Stimulated activated CD8-positive, alpha-beta memory T cell treated with anti-CD3 and anti-CD28 coated beads, Interleukin-12 subunit alpha, Interleukin-12 subunit beta, amount 100 ng/mL, for 1 hour (primary cell): ENCODE measurements around the gene RAB36.
A peak's percentile ranks its signal among the peaks of the same experiment; 100 is the strongest.

ENCODE experiments used
- DNase-seq: peaks from one replicate; pipeline ENCODE4 v3.0.0-alpha.2; 2020; ENCODE audit warnings: low read depth

RAB36 gene

DNA sequence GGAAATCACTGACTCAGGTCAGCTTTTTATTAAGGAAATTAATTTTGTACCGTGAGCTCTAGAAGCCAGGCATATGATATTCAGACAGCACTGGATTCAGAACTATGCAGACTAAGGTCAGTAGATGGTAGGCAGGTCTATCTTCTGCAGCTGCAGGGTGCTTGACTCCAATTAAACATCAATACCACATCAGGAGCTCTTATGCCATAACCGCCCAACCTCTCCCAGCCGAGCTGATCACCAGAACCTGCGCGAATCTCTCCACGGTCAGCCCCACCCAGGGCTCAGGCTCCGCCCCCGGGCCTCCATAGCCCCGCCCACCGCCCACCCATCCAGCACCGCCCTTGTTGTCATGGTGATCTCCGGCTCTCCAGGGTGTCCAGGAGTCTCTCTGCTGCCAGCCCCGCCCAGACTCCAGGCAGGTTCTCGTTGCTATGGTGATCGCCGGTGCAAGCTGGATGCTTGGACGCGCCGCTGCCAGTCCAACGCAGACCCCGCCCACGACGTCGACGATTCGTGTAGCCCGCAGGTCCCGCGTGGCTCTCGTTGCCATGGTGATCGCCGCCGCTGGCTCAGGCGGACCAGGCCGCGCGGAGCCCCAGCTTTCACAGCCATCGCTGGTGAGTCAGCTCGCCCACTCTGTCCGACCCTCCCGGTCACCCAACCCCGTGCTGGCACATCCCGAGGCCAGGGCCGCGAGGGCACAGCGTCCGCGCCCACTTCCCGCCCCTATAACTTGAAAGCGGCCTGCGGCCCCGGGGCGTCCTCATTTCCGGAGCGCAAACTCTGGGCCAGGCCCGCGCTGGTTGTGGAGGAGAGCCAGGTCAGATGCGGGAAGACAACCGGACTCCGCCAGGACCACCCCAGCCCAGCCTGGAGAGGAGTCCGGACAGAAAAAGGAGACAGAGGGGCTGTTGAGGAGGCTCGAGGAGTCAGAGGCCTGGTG is at the start of gene RAB36:
Gene RAB36 (plus strand): TSS at position 546 of the 946 bp plus-strand sequence. CDS start 1,140 bp downstream, outside the sequence.
- peak; percentile 76 for DNase-seq

GRCh38 chr22:23095733-23096342 is 49.4 kb upstream of the RAB36 start:
- no peak for DNase-seq

DNA sequence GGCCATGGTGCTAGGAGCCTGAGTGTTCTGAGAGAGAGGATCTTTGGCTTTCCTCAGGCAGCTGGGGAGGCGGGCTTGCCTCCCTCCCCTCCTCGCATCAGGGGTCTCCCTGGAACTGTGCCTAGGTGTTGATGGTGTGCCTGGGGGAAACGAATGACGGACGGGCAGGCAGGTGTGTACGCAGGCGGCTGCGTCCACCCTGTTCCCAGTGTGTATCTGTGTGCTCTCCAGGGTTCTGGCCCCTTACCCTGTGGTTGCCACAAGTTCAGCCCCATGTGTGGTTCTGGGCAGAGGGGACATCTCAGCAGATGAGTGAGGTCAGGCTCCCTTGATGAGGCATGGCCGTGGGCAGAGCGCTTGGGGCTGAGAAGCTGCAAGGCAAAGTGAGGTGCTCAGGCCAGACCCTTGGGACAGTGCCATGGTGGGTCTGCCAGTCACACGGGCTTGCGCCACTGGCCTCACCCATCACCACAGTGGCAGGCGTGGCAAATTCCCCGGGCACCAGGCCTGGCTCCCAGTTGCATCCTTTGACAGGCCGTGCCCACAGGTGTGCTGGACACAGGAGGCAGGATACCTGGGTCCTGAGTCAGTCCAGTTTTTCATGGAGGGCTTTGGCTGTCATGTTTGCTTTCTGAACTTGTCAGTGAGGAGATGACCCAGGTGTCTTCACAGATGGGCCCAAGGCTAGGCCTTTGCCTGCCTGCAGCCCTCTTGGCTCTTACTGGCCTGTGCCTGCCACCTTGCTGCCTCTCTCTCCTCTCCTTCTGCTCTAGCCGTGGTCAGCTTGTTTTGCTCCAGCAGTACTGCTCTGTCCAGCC is 47.7 kb upstream of the RAB36 start:
- no peak for DNase-seq

GRCh38 chr22:23098230-23098705 is 47.0 kb upstream of the RAB36 start:
- DNase-seq: no peak

DNA sequence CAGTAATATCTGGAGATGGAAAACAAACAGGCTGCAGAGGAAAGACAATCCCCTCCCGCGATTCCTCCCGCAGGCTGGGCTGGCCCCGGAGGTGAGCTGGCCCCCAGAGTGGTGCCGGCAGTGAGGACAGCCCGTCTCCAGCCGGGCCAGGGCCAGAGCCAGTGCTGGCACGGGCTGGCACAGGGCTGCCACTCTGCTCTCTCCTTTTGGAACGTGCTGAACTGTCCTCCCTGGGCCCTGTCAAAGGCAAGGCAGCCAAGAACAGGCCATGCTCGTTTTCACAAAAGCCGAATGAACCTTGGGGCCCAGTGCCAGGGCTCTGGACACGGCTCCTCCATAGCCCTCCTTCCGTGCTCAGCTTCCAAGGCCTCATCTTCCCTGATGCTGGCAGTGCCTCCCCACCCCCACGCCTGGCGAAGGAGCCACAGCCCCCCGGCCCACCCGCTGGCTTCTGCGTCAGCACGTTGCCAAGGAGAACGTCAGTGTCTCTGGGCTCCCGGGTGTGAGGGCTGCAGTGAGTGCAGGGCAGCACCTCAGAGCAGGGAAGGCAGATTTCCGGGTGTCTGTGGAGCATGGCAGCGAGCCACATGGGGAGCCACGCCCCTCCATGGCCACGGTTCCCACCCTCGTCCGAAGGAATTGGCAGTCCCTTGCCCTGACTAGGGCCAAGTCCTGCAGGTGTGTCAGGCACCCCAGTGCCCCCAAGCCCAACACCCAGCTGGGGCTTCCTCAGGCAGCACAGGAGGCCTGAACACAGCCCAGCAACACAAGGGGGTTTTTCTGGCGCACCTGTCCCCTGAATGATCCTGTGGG is 46.4 kb upstream of the RAB36 start:
- no peak for DNase-seq

GRCh38 chr22:23099531-23099804 is 45.8 kb upstream of the RAB36 start:
- no peak for DNase-seq

- no peak for DNase-seq
Measured at GRCh38 chr22:23100124-23100801, 45.0 kb upstream of the RAB36 start.

DNA sequence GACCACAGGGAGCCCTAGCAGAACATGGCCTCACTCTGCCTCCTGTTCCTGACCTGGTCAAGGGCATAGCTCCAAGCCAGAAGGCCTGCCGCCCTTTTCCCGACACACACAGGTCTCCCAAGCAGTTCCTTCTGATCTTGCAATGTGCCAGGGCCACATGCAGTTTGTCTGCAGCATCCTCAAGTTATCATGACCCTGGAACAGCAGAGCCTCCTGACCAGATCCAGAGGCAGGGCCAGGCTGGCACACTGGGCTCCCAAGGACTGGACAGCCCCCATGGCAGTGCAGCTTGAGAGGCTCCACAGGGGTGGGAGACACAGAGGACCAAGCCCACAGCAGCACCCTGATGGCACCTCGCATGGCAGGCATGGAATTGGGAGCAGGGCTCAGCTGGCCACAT is 43.8 kb upstream of the RAB36 start:
- no peak for DNase-seq

- no peak for DNase-seq
Measured at GRCh38 chr22:23102002-23102655, 43.1 kb upstream of the RAB36 start.

DNA sequence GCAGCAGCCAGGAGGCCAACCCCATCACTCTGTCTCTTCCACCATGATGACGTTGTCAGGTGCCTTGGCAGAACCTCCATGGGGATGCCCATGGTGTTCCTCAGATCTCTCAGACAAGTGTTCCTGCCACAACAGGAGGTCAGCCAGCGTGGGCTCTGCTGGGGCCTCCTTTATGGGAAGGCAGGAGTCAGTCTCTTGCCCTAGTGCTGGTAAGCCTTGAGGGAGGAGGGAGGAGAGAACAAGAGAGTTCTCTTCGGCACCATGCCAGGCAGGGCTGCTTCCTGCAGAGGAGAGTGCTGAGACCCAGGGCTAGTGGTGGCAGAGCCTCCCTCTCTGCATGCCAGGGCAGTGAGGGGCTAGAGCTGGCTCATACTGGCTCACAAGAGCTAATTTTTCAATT is 42.5 kb upstream of the RAB36 start:
- no peak for DNase-seq

DNA sequence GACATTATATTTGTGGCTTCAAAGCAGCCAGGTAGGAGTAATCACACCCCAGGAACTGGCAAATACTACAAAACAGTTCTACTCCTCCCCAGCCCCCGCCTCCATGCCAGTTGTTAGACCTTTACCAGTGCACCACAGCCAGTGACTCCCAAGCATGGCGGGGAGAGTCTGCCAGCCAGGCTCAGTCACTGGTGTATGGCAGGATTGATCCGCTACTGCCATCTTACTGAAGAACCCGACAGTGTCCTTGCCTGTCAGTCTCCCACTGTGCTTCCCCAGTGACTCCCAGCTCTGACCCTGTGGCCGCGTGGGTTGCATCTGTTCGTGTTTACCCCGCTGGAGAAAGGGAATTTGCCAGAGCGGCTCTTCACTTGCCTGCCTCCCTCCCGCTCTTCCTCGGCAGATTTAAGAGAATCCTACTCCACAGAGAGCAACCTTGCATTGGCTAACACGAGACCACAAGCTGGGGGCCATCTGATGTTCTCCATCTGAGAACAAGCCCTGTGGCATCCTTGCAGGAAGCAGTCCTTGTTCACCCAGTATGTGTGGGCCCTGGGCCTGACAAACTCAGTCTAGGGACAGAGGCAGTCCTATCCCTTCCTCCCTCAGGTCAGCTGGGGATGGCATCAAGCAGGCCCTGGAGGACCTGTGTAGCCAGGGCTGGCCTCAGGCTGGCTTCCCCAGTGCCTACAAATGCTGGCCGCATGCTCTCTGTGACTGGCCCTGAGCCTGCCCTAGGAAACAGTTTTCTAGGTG is 41.9 kb upstream of the RAB36 start:
- no peak for DNase-seq

DNA sequence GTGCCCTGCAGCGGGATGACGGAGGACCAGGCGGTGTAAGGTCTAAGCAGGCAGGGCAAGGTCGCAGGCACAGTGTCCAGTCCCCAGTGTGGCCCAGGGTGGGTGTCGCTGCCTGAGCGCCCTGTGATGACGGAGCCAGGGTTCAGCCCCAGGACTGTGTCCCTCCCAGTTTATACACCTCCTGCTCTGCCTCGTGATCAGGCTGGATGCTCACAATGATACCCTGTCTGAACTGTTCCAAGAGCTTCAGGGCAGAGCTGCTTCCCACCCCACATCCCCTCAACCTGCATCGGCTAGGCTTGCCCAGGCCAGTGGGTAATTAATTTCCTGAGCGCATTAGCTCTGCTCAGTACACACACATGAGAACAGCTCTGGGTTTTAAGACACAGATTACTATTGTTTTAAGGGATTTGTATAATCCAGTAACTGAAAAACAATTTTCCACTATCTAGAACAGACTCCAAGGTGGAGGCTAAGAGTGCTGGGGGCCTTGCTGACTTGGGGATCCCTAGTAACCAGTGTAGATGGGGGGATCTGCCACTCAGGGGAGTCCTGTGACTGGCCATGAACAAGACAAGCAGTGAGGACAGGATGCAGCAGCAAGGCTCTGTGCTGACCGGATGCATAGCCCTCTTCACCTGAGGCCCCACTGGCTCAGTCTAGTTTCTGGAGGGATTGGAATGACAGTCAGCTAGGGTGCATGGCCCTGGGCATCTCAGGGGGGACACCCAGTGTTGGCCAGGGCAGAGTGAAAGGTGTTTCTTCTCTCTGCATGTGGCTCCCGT is 40.9 kb upstream of the RAB36 start:
- no peak for DNase-seq

GRCh38 chr22:23105304-23105703 is 40.0 kb upstream of the RAB36 start:
- DNase-seq: no peak

GRCh38 chr22:23105919-23106318 is 39.4 kb upstream of the RAB36 start:
- no peak for DNase-seq

DNA sequence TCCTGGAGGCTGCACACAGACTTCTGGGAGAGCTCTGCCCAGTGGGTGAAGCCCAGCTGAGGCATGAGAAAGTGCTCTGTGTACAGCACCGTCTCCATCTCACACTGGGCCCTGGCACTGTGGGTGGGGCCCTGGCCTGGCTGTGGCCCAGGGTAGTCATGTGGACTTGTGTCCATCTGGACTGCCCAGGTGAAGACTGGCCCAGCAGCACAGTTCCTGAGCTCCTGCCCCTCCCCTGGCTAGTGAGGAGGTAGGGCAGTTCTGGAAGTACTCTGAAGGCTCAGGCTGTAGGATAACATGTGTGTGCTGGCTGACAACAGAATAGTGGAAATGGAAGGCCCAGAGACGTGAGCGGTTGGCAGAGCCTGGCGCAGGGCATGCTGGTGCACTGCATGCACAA is 38.9 kb upstream of the RAB36 start:
- DNase-seq: no peak

DNA sequence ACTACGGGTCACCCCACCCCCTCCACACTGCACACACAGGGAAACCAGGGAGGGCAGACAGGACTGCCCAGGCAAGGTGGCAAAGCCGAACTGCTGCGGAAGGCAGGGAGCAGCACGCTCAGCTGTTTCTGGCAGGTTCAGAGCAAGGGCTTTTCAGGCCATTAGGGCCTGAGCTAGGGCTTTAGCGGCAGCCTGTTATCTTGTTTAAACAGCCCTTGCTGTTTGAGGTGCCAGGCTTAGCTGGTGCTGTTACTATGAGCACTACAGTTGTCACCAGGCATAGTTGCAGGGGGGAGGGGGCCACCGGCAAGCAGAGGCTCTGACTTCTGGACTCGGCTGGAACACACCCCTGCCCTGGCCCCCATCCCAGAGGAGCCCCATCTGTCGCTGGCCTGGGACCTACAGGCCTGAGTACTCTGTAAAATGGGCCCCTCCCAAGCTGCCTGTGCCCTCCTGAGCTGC is 38.3 kb upstream of the RAB36 start:
- no peak for DNase-seq

GRCh38 chr22:23107487-23108248 is 37.6 kb upstream of the RAB36 start:
- DNase-seq: no peak
